Activated CD4-positive, alpha-beta T cell treated with anti-CD3 and anti-CD28 coated beads, Interleukin-2, amount 10 ng/mL, durations not matched to agents 24 days and 14 days (primary cell): ENCODE measurements around the gene SORCS2. TPM values are rescaled to one million over a fixed set of nuclear protein-coding genes. Genes with fewer than 3 reads are reported as not detected.

Experiments used
- DNase-seq: peaks from one replicate; pipeline ENCODE4 v3.0.0; 2022
- H3K27ac Mint-ChIP-seq: one replicate; pipeline ENCODE4 v1.8.0; 2022; ENCODE audit warnings: mild to moderate bottlenecking, mixed read lengths
- H3K27me3 Mint-ChIP-seq: one replicate; pipeline ENCODE4 v1.8.0; 2022; ENCODE audit warnings: mixed read lengths
- H3K36me3 Mint-ChIP-seq: one replicate; pipeline ENCODE4 v1.8.0; 2022; ENCODE audit warnings: low read depth, mild to moderate bottlenecking, mixed read lengths
- H3K4me1 Mint-ChIP-seq: one replicate; pipeline ENCODE4 v1.8.0; 2021; ENCODE audit warnings: mixed read lengths
- H3K4me3 Mint-ChIP-seq: one replicate; pipeline ENCODE4 v1.8.0; 2022; ENCODE audit warnings: mild to moderate bottlenecking, moderate library complexity, mixed read lengths
- H3K9me3 Mint-ChIP-seq: one replicate; pipeline ENCODE4 v1.8.0; 2021; ENCODE audit warnings: mixed read lengths
- intact Hi-C: fragments of 100-400 bp; cut with micrococcal nuclease; formaldehyde crosslinking; loops from one replicate; pipeline ENCODE4 v1.15.1; 2023
- total RNA-seq: library from RNA; stranded (reverse); gene quantifications from 2 replicates; pipeline ENCODE4 v1.2.3, GENCODE V29; 2022

SORCS2 gene
- total RNA-seq, 1 donor from 2014 or later, result not detected

DNA sequence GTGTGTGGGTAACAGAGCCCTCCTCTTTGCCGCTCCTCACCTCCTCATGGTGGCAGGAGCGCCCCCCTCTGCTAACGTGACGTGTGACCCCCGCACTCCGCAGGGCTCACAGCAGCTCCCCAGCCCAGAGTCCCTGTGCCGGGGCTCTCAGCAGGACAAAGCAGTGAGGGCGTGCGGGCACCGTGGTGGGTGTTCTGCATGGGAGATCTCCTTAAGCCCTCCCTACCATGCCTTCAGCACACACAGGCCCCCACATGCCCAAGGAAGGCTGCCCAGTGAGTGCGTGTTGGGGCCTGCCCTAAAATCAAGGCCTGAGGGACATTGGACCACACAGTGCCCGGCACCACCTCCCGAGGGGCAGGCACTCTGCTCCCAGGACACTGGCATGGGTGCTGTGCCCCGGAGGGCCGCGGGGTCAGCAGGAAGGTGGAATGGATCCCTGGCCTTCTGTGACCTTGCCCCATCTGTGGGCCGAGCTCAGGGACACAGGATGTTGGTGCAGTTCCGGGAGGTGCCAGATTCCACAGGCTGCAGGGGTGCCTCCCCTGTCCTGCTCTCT lies 232.3 kb downstream of the SORCS2 start:
- Mint-ChIP-seq H3K27me3 (no peaks in the 10 kb centered on the region), H3K9me3 (no peaks in the 10 kb centered on the region), H3K4me3 (no peak overlapping the region), H3K27ac (no peak overlapping the region), H3K36me3 (no peaks in the 10 kb centered on the region), H3K4me1 (no peaks in the 10 kb centered on the region)
- DNase-seq, result no peak
- intact Hi-C loops, result no loop called here

DNA sequence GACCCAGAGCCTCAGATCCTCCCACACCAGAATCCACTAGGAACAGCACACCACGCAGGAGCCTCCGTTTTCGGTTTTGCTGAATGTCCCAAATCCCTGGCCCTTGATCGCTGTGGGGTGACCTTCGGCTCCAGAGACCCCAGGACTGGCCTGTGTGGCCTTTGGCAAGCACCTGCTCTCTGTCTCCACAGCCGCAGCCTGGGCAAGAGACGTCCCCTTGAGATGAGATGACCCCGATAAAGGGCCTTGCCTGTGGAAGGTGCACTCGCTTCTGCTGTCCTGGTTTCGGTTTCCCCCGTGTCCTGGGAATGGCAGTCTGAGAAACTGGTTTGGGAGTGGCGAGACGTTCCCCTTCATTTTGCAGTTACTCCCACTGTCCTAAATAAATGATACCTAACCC lies 232.8 kb downstream of the SORCS2 start:
- DNase-seq, result no peak
- intact Hi-C loops, result no loop called here
- H3K4me1 Mint-ChIP-seq, result no peaks in the 10 kb centered on the region
- no peaks in the 10 kb centered on the region for H3K27me3 Mint-ChIP-seq
- H3K27ac Mint-ChIP-seq, result no peak overlapping the region
- no peak overlapping the region for H3K4me3 Mint-ChIP-seq
- no peaks in the 10 kb centered on the region for H3K9me3 Mint-ChIP-seq
- no peaks in the 10 kb centered on the region for H3K36me3 Mint-ChIP-seq

DNA sequence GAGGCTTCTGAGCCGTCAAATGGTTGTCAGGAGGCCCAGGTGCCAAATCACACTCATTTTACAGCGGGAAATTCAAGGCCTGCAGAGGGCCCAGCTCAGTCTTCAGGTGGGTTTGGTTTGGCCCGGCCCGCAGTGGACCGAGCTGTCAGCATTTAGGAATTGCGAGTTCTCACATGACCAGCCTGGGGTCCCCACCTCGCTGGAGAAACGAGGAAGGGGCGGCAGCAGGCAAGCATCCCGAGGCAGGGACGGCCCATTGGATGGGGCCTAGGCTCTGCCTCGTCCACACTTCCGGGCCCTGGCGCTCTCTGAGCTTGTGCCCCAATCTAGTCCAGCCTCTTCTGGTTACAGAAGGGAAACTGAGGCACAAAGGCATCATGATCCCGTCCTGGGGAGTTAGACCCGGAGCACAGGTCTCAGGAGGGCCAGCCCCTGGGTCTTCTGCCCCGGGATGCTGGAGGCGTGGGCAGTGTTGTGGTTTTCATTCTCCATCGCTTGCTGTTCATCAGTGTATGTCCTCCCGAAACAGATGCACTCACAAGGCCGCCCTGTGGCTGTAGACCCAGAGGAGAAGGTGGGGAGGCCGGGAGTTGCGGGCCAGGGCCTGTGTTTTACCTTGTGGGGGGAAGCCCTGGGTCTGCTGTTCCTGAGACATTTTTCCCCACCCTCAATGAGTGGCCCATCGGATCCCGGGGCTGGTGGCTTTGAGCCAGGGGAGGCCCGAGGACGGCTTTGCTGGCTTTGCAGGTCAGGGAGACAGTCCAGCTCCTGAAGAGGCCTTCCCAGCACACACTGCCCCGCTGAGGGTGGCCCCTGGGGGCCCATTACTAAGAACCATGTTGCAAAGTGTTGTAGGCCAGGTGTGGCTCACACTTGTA lies 233.5 kb downstream of the SORCS2 start:
- Mint-ChIP-seq H3K27ac (no peak overlapping the region), H3K27me3 (no peaks in the 10 kb centered on the region), H3K36me3 (no peaks in the 10 kb centered on the region), H3K4me1 (no peaks in the 10 kb centered on the region), H3K9me3 (no peaks in the 10 kb centered on the region), H3K4me3 (no peak overlapping the region)
- DNase-seq, result no peak
- intact Hi-C loops, result no loop called here

DNA sequence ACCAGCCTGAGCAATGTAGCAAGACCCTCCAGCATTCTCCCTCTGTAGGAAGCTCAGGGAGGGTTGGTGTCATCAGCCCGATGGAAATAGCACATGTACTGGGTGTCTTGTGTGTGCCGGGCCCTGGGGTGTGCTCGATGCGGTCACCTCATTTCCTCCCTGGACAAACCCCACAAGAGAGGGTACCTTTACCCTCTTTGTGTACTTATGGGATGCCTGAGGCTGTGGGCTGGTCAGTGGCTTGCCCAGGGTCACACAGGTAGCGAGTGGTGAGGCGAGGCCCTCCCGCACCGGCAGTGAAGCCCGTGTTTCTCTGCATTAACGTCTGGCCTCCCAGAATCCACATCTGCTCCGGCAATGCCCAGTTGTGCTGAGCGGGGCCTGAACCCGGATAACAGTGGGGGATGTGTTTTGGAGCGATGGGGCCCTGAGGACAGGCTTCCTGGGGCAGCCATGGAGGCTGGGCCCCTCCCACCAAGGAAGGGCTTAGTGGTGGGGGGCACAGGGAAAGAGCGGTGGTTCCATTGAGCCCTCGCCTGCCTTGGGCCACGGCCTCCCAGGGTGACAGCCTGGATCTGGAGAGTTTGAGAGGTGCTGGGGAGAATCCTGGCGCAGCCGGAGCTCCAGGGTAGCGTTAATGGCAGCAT lies 234.3 kb downstream of the SORCS2 start:
- H3K27me3 Mint-ChIP-seq, result no peaks in the 10 kb centered on the region
- intact Hi-C loops, result no loop called here
- H3K9me3 Mint-ChIP-seq, result no peaks in the 10 kb centered on the region
- H3K4me1 Mint-ChIP-seq, result no peaks in the 10 kb centered on the region
- no peak for DNase-seq
- no peak overlapping the region for H3K4me3 Mint-ChIP-seq
- H3K27ac Mint-ChIP-seq, result no peak overlapping the region
- no peaks in the 10 kb centered on the region for H3K36me3 Mint-ChIP-seq

DNA sequence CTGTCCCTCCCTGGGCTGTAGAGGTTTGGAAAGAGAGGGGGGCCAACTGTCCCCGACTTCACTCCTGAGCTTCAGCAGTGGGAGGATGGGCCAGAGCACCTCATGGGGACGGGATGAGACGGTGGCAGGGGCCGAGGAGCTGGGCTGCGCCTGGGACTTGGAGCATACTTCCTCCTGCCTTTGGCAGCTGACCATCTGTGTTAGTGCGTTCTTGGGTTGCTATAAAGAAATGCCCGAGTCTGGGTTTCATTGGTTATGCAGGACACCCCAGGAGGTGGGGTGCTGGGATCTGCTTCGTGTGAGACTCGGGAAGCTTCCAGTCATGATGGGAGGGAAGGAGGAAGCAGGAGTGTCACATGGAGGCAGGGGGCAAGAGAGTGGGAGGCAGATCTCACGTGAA lies 235.0 kb downstream of the SORCS2 start:
- Mint-ChIP-seq H3K27me3 (no peaks in the 10 kb centered on the region), H3K4me1 (no peaks in the 10 kb centered on the region), H3K27ac (no peak overlapping the region), H3K36me3 (no peaks in the 10 kb centered on the region), H3K4me3 (no peak overlapping the region), H3K9me3 (no peaks in the 10 kb centered on the region)
- intact Hi-C loops, result no loop called here
- no peak for DNase-seq

DNA sequence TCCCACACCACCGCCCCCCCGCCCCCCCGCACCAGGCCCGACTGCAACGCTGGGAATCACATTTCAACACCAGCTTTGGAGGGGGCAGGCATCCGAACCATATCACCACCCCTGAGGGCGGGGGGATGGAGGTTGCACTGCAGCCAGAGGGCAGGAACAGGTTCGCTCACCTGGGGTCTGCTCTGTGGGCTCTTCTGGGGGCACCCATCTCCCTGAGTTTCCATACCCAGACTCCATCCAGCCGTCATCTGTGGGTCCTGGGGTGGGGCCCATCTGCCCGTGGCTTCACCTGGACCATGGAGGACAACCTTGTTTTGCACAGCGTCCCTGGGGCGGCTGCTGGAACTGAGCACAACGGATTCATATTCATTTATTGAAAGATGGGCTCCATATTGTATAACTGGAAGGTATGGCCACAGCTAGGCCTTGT lies 235.5 kb downstream of the SORCS2 start:
- no peaks in the 10 kb centered on the region for H3K27me3 Mint-ChIP-seq

DNA sequence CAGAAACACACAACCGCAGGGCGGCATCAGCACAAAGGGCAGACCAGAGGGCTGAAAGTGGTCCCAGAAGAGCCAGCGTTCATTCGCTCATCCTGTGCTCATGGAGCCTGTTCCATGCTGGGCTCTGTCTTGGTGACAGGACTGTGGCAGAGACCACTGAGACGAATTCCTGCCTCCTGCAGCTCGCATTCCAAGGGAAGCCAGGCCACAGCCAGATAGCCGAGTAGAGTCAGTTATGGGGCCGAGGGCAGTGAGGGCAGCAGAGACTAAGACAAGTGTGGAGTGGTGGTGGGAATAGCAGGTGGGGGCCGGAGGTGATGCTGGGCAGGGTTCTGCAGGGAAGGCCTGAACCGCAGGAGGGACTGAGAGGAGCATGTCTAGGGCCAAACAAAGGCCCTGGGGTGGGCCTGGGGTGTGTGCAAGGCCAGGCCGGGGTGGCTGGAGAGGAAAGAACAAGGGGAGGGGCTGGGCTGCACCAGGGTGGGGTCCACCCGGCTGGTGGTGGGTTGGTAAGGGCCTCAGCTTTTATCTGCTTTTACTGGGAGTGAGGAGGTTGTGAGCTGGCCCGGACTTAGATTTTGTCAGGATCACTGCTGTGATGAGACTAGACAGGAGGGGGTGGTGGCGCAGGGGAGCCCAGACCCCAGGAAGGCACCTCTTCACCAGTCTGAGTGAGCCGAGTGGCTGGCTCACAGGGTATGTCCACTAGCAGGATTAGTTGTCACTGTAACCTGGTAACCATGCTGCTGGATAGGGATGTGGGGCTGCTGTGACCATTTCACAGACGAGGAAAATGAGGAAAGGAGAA lies 236.1 kb downstream of the SORCS2 start:
- H3K36me3 Mint-ChIP-seq, result no peaks in the 10 kb centered on the region
- H3K9me3 Mint-ChIP-seq, result no peaks in the 10 kb centered on the region
- intact Hi-C loops, result no loop called here
- H3K27me3 Mint-ChIP-seq, result no peaks in the 10 kb centered on the region
- no peak overlapping the region for H3K4me3 Mint-ChIP-seq
- no peaks in the 10 kb centered on the region for H3K4me1 Mint-ChIP-seq
- DNase-seq, result no peak
- H3K27ac Mint-ChIP-seq, result no peak overlapping the region

More for the DNA sequence above, 235.5 kb downstream of the SORCS2 start:
- intact Hi-C loops, result no loop called here
- H3K9me3 Mint-ChIP-seq, result no peaks in the 10 kb centered on the region
- H3K4me1 Mint-ChIP-seq, result no peaks in the 10 kb centered on the region
- H3K27ac Mint-ChIP-seq, result no peak overlapping the region
- no peak for DNase-seq
- no peaks in the 10 kb centered on the region for H3K36me3 Mint-ChIP-seq
- H3K4me3 Mint-ChIP-seq, result no peak overlapping the region

DNA sequence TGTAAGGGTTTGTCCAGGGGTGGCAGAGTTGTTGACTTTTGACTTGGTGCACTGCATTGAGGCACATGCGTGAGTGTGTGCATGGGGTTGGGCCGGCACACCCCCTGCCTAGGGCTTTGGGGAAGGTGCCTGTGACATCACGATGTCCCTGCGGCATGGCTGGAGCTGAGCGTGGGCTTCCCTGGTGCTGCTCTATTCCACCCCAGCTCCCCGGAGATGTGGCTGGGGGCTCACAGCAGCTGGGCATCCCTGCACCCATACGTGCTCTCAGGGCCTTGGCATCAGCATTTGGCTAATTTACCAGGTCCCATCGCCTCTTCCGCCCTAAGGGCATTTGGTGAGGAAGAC lies 236.7 kb downstream of the SORCS2 start:
- no peaks in the 10 kb centered on the region for H3K9me3 Mint-ChIP-seq
- intact Hi-C loops, result no loop called here
- H3K27ac Mint-ChIP-seq, result no peak overlapping the region
- no peaks in the 10 kb centered on the region for H3K36me3 Mint-ChIP-seq
- no peak for DNase-seq
- no peaks in the 10 kb centered on the region for H3K4me1 Mint-ChIP-seq
- H3K27me3 Mint-ChIP-seq, result no peaks in the 10 kb centered on the region
- no peak overlapping the region for H3K4me3 Mint-ChIP-seq

DNA sequence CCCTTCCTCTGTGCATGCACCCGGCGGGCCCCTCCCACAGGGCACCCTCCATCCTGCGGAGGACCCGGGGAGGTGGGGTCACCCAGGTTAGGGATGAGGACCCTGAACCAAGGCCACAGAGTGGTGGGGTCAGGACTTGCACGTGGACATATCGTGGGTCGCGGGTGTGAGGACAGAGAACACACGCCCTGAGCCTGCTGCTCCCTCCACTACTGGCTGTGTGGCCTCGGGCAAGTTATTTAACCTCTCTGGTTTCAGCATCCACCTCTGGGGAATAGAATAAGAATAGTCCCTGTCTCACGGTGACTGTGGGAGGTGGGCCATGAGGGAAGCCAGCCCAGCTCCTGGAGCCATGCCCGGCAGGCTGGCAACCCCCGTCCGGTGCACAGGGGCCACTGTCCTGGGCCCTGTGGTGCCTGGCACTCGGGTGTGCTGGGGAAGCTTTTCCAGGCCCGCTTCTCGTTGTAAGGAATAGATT lies 237.3 kb downstream of the SORCS2 start:
- Mint-ChIP-seq H3K4me3 (no peak overlapping the region), H3K36me3 (no peaks in the 10 kb centered on the region), H3K27me3 (no peaks in the 10 kb centered on the region), H3K4me1 (no peaks in the 10 kb centered on the region), H3K9me3 (no peaks in the 10 kb centered on the region), H3K27ac (no peak overlapping the region)
- intact Hi-C loops, result no loop called here
- DNase-seq, result no peak

DNA sequence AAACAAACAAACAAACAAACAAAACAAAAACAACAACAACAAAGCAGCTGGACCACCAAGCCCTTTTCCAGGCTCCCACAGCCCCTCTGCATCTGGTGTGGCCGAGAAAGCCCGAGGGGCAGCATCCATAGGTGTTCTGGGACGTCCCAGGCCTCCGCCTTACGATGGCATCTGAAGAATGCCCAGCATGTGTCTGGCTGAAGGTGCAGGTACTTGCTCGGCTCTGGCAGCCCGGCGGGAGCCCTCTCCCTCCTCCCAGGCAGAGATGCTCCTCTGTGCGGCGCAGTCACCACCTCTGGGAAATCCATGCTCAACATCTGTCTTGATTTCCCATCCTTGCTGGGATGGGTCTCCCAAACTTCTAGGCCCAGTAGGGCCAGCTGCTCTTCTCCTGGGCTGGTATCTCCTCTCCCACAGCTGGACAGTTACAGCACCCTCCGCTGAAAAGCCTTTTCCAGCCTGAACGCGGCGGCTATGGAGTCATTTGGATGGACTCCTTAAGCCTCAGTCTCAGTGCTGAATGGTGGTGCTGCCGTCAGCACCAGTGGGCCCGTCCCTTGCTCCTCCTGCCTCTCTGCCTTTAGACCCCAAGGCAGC lies 238.1 kb downstream of the SORCS2 start:
- Mint-ChIP-seq H3K36me3 (no peaks in the 10 kb centered on the region), H3K4me3 (no peak overlapping the region), H3K4me1 (no peaks in the 10 kb centered on the region), H3K9me3 (no peaks in the 10 kb centered on the region), H3K27ac (no peak overlapping the region), H3K27me3 (no peaks in the 10 kb centered on the region)
- DNase-seq, result no peak
- intact Hi-C loops, result no loop called here

DNA sequence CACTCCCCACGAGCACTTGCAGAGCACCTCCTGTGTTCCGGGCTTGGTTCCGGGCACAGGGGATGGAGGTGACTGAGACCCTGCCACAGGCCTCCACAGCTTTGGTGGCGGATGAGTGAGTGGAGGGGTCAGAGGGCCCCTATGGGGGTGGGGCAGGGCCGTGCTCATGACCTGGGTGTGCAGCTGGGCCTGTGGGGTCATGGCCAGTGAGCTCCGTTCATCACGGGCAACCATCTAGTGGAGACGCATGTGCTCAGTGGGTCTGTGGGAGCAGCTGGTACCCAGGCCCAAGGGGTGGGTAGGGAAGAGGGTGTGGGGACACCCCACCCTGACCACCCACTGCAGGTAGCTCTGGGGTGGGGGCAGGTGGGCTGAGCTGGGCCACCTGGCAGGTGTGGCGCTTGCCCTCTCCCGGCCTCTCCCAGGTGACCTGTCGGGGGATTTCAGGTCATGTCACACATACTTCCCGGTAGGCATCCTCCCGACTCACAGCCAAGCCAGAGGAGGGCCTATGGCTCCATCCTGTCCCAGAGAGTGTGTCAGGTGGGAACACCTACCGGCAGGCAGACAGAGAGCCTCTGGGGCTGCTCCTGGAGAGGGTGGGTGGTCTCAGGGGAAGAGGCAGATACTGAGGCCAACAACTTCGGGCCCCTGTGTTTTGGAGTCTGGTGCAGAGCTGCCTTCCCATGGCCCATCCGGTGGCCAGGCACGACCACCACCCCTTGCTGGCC lies 238.8 kb downstream of the SORCS2 start:
- intact Hi-C loops, result no loop called here
- Mint-ChIP-seq H3K36me3 (no peaks in the 10 kb centered on the region), H3K4me3 (no peak overlapping the region), H3K4me1 (no peaks in the 10 kb centered on the region), H3K27me3 (no peaks in the 10 kb centered on the region), H3K27ac (no peak overlapping the region), H3K9me3 (no peaks in the 10 kb centered on the region)
- no peak for DNase-seq

DNA sequence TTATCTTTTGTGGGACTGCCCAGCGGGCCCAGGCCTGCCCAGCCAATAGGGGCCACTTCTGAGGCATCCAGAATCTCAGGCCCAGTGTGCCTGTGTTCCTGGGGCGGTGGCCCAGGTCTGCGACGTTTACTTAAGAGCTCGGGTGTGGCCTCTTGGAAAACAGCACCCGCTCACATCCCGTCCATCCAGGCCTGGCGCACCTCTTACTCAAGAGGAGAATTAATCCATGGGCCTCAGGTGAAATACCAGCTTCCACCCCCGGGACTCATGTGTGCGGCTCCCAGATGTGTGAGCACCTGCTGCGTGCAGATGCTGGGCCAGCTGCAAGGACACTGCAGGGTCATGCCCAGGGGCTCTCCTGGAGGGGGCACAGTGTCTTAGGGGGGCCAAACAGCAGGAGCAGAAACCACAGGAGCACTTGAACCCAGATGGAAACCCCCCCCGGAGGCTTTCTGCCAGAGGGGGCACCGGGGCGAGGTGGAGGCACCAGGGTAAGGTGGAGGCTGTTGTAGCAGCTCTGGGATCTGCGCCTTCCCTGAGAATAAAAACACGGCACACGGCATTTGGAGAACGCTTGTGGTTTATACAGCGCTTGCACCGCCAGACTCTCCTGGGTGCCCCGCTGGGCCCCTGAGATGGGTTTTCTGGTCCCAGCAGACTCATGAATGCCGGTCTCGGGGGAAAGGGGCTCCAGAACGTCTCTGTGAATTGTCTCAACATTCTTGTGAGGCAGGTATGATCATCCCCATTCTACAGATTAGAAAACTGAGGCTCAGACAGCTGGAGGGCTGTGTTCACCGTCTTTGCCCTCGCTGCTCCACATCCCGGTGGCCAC lies 239.6 kb downstream of the SORCS2 start:
- H3K4me3 Mint-ChIP-seq, result no peak overlapping the region
- no peak overlapping the region for H3K27ac Mint-ChIP-seq
- no peaks in the 10 kb centered on the region for H3K9me3 Mint-ChIP-seq
- no peaks in the 10 kb centered on the region for H3K27me3 Mint-ChIP-seq
- no peaks in the 10 kb centered on the region for H3K36me3 Mint-ChIP-seq
- DNase-seq, result no peak
- H3K4me1 Mint-ChIP-seq, result no peaks in the 10 kb centered on the region
- intact Hi-C loops, result no loop called here
